ENCODE results near the gene IL31.

The IL31 gene

DNA sequence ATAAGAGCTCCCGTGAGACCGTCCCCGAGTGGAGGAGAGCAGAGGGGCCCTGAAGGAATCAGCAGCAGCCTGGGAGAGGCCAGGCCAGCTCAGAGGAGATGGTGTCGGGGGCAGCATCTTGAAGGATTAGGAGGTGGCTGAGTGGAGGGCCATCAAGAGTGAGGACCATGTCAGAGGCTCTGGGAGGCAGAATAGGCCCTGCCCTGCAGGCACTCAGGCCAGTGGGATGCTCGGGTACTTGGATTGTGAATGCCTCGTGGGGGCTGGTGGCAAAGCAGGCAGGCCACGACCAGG, 47.7 kb downstream of the IL31 start:
- TF ChIP-seq, protein P1, sequence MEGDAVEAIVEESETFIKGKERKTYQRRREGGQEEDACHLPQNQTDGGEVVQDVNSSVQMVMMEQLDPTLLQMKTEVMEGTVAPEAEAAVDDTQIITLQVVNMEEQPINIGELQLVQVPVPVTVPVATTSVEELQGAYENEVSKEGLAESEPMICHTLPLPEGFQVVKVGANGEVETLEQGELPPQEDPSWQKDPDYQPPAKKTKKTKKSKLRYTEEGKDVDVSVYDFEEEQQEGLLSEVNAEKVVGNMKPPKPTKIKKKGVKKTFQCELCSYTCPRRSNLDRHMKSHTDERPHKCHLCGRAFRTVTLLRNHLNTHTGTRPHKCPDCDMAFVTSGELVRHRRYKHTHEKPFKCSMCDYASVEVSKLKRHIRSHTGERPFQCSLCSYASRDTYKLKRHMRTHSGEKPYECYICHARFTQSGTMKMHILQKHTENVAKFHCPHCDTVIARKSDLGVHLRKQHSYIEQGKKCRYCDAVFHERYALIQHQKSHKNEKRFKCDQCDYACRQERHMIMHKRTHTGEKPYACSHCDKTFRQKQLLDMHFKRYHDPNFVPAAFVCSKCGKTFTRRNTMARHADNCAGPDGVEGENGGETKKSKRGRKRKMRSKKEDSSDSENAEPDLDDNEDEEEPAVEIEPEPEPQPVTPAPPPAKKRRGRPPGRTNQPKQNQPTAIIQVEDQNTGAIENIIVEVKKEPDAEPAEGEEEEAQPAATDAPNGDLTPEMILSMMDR (IDR thresholded peaks at IDR 0.05; ENCODE audit: low read length, missing control alignments) = no peak
- no peak for DNase-seq (ENCODE audit: low read depth)
- no peak overlapping the region for H3K4me3 ChIP-seq (replicated peaks; ENCODE audit: low read depth, low read length)

DNA sequence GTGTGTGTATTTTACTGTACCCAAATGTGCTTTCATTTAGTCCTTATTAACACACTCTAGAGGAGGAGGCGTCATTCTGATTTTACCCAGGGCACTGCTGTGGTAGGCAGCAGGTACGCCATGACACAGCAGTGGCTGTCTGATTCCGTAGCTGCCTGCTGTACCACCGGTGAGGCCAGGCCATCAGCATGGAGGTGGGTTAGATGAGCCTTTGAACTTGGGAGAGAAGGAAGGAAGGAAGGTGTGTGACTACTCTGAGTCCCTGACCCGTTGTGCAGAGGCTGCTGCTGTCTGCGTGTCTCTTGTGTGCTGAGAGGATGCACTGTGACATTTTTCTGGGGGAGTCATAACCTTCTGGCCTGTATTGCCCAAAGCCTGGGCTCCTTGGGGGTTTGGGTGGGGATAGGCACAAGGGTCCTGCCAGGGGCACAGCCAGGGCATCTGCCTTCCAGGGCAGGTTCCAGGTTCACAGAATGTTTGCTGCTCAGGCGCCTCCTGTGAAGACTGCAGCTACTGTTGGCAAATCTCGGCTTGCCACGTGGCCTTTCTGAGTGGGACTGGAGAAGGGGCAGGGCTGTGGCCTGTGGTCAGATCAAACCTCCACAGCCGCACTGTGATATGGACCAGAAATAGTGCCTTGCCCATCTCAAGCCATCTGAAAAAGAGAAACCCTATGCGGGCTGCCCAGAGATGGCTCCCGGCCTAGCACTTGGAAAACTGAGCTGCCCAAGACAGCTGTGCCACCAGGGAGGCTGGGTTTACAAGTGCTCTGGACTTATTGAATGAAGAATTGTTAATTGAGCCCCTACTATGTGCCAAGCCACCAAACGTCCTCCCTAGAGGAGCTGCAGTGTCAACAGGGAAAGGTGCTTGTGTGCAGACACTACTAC, 48.3 kb downstream of the IL31 start:
- no peak overlapping the region for H3K4me3 ChIP-seq (replicated peaks; ENCODE audit: low read depth, low read length)
- DNase-seq (ENCODE audit: low read depth) = no peak
- TF ChIP-seq, protein P1 (IDR thresholded peaks at IDR 0.05; ENCODE audit: low read length, missing control alignments) = no peak

DNA sequence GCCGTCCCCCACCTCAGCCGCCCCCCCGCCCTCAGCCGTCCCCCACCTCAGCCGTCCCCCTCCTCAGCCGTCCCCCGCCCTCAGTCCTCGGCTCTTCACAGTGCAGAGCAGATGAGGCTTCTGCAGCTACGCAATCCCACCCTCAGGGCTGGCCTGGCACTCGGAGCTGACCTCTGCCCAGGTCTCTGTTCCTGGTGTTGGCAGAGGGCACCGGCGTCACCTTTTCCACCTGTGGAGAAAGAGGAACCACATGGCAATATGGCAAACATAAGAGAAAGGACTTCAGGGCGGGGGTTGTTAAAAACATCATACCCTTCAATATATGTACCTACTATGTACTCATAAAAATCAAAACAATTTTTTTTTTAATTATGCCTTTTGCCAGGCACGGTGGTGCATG, 49.7 kb downstream of the IL31 start:
- H3K4me3 ChIP-seq (replicated peaks; ENCODE audit: low read depth, low read length) = no peak overlapping the region
- TF ChIP-seq, protein P1 (IDR thresholded peaks at IDR 0.05; ENCODE audit: low read length, missing control alignments) = no peak
- DNase-seq (ENCODE audit: low read depth) = no peak

DNA sequence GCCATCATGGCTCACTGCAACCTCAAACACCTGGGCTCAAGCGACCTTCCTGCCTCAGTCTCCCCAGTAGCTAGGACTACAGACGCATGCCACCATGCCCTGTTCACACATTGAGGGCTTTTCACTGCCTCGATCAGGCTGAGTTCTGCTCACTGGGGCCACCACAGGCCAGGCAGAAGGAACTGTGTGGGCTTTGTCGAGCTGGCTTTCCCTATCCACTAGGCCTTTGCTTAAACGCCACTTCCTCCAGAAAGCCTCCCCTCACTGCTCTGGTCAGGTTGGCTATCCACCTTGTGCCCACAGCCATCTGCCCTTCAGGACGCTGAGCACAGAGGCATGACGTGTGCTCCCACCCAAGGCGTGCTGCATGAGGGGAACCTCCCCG, 50.3 kb downstream of the IL31 start:
- DNase-seq (ENCODE audit: low read depth) = no peak
- TF ChIP-seq, protein P1 (IDR thresholded peaks at IDR 0.05; ENCODE audit: low read length, missing control alignments) = no peak
- H3K4me3 ChIP-seq (replicated peaks; ENCODE audit: low read depth, low read length) = no peak overlapping the region

DNA sequence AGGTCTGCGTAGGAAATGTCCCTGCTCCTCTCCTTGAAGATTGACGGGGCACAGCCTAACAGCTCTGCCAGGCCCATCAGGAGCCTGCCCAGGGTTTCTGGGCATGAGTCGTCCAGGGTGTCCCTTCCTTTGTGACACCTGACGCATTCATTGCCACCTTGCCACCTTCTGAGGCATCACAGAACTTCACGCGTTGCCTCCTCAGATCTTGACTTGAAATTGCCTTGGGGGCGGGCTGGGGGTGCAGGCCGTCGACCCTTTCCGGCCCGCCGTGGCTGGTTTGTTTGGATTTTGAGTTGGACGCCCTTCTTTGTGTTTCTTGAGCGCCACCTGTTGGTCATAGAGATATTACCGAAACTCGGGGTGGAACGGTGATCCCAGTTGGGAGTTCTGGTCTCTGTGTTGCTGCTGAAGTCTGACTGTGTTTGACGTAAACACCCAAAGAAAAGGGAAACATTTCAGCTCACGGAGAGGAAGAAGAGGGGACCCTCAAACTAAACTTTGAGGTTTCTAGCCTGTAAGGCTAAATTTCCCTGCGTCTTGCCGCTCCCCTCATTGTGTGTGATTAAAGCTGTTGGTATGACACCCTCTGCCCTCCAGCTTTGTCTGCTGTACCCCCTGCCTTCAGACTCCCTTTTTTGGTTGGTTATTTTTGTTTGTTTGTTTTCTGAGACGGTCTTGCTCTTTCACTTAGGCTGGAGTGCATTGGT, 50.8 kb downstream of the IL31 start:
- TF ChIP-seq, protein P1 (IDR thresholded peaks at IDR 0.05; ENCODE audit: low read length, missing control alignments) = peak; percentile 68
- DNase-seq (ENCODE audit: low read depth) = peak; percentile 77
- no peak overlapping the region for H3K4me3 ChIP-seq (replicated peaks; ENCODE audit: low read depth, low read length)
